Stimulated activated CD8-positive, alpha-beta memory T cell treated with anti-CD3 and anti-CD28 coated beads, Interleukin-4, amount 100 ng/mL, for 1 hour (primary cell): ENCODE results near the gene ADGRB3.
"Not testable (repeated sequence)": the region's sequence is repeated elsewhere in the genome, so short reads cannot be mapped to it uniquely, and the experiment has no call there.

Experiments used
- DNase-seq, 2 donors: peaks; one replicate each; pipeline ENCODE4 v3.0.0-alpha.2; 2020; ENCODE audit warnings: low read depth in 2 of 2, low spot score in 1 of 2

The ADGRB3 gene

GRCh38 chr6:68778356-68779020 is 143.4 kb downstream of the ADGRB3 start:
- no peak for DNase-seq

GRCh38 chr6:68779366-68779765 is 144.3 kb downstream of the ADGRB3 start:
- no peak for DNase-seq

GRCh38 chr6:68790128-68790527 is 155.0 kb downstream of the ADGRB3 start:
- not testable (repeated sequence) for DNase-seq

GRCh38 chr6:68814976-68815375 is 179.9 kb downstream of the ADGRB3 start:
- not testable (repeated sequence) for DNase-seq

GRCh38 chr6:68826501-68826900 is 191.4 kb downstream of the ADGRB3 start:
- no peak for DNase-seq

GRCh38 chr6:68834551-68834950 is 199.5 kb downstream of the ADGRB3 start:
- no peak for DNase-seq

- no peak for DNase-seq
These were observed 203.5 kb downstream of the ADGRB3 start for GRCh38 chr6:68838571-68838970.

GRCh38 chr6:68852791-68853190 is 217.7 kb downstream of the ADGRB3 start:
- DNase-seq: no peak

- no peak for DNase-seq
These were observed 224.2 kb downstream of the ADGRB3 start for GRCh38 chr6:68859233-68859632.

- DNase-seq: no peak
These were observed 233.6 kb downstream of the ADGRB3 start for GRCh38 chr6:68868646-68869045.

- no peak for DNase-seq
These were observed 238.2 kb downstream of the ADGRB3 start for GRCh38 chr6:68873236-68873635.

GRCh38 chr6:68874747-68875146 is 239.7 kb downstream of the ADGRB3 start:
- no peak for DNase-seq

GRCh38 chr6:68875403-68875802 is 240.3 kb downstream of the ADGRB3 start:
- DNase-seq: no peak

GRCh38 chr6:68876792-68877493 is 241.9 kb downstream of the ADGRB3 start:
- DNase-seq: no peak

GRCh38 chr6:68880050-68880813 is 245.2 kb downstream of the ADGRB3 start:
- DNase-seq: no peak

GRCh38 chr6:68883325-68883724 is 248.2 kb downstream of the ADGRB3 start:
- not testable (repeated sequence) for DNase-seq

GRCh38 chr6:68891419-68891818 is 256.3 kb downstream of the ADGRB3 start:
- DNase-seq: no peak

- DNase-seq: no peak
These were observed 257.4 kb downstream of the ADGRB3 start for GRCh38 chr6:68892452-68892851.

GRCh38 chr6:68895929-68896328 is 260.8 kb downstream of the ADGRB3 start:
- DNase-seq: no peak

- no peak for DNase-seq
These were observed 266.0 kb downstream of the ADGRB3 start for GRCh38 chr6:68901044-68901443.

- DNase-seq: no peak
These were observed 276.3 kb downstream of the ADGRB3 start for GRCh38 chr6:68911334-68911733.

GRCh38 chr6:68911811-68912210 is 276.7 kb downstream of the ADGRB3 start:
- no peak for DNase-seq
